CD4-positive, alpha-beta T cell treated with Interleukin-10 for 1 hour (primary cell): Measurements from ENCODE around the gene RDH12.

Source experiments
- DNase-seq: peaks from one replicate; pipeline ENCODE4 v3.0.0-alpha.2; 2020

The RDH12 gene

DNA sequence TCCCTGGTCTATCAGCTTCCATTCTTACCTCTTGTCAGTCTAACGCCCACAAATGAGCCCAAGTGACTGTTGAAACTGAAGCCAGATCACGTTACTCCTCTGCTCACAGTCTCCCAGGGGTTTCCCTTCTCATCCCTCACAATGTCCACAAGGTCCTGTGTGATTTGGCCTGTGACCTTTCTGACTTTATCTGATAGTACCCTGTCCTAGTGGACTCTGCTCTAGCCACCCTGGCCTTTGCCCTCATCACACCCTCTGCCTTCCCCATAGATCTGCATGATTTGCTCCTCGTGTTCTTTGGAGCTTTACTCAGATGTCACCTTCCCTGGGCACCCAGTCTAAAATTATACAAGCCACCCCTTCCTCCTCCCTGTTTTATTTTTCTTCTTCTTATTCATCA lies 55.5 kb downstream of the RDH12 start:
- no peak for DNase-seq

DNA sequence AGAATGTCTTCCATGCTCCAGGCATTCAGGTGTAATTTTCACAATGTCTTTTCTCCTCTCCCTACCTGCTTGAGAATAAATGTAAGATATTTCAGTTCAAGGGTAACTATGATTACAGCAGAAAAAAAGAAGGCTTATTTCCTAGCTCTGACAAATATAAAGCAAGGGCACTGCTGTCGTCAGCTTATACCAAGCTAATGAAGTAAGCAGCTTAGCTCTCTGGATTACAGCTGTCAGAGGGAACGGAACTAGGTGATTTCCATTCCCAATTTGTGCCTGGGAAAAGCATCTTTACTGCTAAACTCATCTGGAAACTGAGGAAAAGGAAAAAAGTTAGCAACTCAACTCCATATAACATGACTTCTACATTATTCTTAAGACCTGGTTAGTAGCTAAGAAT lies 58.2 kb downstream of the RDH12 start:
- no peak for DNase-seq

DNA sequence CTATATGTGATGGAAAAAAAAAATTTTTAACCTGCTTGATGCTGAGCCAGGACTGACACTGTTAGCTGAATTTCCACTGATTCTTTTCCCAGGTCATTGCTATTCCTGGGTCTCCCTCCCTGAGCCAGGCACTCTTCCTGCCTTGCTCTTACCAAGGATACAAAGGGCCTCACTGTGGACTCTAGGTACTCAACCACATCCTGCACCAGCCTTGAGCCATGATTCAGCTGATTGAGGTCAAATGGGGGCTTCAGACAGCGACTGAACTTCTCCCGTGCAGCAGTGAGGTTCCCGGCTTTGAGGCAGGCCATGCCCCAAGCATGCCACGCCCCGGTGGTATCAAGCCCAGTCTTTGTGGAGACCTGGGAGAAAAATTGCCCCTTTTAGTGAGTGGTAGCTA lies 60.4 kb downstream of the RDH12 start:
- no peak for DNase-seq

- no peak for DNase-seq
Measured at GRCh38 chr14:67763158-67763822, 61.6 kb downstream of the RDH12 start.

DNA sequence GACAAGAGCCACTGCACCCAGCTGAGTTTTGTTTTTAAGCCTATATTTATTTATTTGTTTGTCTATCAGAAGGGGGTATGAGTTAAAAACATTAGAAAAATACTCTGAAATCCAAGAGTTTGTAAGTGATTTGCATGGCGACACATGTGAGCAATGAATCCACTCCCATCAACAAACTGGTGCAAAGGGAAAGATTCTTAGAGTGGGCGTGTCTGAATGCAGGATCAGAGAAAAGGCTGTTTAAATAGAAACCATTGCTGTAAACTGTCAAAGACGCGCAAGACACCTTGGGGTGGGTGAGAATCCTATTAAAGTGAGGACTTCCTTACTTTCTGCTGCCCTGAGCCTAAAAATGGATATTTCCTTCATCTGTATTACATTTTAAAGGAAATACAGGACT lies 62.8 kb downstream of the RDH12 start:
- DNase-seq, result no peak

- no peak for DNase-seq
Measured at GRCh38 chr14:67765192-67765834, 63.6 kb downstream of the RDH12 start.

DNA sequence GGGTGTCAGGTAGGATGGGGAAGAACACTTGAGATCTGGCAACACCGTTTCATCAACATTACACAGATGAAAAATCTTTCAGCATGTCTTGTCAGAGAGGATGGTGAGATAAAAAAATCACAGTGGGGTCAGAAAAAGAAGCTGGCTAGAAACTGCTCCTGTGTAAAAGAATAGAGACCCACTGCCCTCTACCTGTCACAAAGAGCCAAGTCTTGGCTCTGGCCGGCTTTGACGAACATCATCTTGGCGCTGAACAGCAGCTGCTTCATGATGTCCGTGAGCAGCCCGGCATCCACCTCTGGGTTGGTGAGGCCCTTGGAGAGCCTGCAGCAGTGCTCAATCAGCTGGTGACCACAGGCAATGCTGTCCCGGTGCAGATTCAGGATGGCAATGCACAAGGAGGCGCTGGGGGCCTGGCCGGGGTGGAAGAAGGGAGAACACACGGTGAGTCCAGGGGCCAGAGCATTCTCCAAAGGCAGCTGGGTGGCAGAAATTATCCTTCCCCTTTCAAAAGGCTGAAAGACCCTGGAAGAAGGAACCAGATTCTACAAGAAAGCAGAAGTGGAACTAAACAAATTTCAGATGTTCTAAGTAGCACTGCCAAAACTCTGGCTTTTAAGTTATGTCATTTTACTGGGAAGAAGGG lies 64.5 kb downstream of the RDH12 start:
- DNase-seq, result no peak

GRCh38 chr14:67768219-67768618 lies 66.5 kb downstream of the RDH12 start:
- DNase-seq, result no peak

DNA sequence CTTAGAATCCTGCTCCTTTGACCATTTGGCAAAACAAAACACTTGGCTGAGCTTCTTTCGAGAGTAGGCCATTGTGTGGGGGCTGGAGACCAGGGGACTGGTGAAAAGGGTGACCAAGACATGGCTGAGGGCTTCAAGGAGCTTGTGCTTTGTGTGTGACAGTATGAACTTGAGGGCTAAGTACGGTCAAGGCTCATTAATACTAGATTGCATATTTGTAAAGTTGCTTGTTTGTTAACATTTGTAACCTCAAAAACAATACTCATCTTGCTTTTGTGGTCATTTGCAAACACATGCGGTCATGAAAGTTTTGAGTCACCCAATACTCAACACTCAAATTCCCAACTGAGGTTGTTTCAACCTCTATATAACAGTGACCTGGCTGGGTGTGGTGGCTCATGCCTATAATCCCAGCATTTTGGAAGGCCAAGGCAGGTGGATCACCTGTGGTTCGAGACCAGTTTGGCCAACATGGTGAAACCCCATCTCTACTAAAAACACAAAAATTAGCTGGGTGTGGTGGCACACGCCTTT lies 72.2 kb downstream of the RDH12 start:
- no peak for DNase-seq

DNA sequence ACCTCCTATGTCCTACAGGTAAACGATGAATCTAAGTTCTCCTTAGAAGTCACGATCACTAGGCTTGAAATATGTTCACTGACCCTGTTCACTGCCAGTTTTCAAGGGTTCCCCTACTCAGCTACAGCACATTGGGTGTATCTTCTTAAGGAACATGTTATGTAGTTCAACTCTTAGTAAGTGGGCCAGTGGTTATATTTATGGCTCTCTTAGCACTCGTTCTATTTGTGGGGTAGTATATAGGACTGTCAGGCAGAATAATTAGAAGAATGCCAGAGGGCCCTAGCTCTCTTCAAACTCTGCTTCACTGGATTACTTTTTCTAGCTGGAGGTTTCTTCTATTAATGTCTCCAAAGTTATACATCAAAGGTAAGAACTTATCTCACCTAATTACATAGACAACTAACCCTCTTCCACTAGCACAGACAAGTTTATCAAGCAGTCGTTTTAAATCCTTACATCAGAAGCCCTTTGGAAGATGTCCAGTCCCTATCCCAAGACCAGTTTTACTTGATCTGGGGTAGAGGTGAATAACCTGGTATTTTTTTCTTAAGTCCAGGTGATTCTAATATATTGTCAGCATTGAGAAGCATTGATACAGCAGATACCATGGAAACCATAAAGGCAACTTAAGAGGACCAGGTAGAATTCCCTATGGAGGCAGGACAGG lies 75.1 kb downstream of the RDH12 start:
- DNase-seq, result no peak

DNA sequence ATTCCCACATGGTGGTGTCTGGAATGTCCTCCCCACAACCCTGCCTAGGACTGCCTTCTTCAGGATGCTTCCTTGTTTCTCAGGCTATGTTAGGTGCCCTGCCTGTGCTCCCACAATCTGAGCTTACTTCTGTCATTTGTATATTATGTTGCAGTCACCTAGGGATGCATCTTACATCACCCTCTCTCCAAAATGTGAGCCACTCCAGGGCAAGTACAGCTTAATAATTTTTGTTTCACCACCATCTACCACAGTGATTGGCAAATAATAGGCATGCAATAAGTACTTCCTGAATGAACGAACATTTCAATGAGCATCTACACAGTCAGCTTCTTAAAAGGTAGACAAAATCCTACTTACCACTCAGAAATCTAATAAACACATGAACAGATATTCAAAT lies 77.1 kb downstream of the RDH12 start:
- DNase-seq, result no peak

GRCh38 chr14:67782090-67782489 lies 80.4 kb downstream of the RDH12 start:
- DNase-seq, result no peak
